Measurements from ENCODE around the gene ELMO1.
"Not testable (repeated sequence)": the region's sequence is repeated elsewhere in the genome, so short reads cannot be mapped to it uniquely, and the experiment has no call there.

Gene ELMO1

DNA sequence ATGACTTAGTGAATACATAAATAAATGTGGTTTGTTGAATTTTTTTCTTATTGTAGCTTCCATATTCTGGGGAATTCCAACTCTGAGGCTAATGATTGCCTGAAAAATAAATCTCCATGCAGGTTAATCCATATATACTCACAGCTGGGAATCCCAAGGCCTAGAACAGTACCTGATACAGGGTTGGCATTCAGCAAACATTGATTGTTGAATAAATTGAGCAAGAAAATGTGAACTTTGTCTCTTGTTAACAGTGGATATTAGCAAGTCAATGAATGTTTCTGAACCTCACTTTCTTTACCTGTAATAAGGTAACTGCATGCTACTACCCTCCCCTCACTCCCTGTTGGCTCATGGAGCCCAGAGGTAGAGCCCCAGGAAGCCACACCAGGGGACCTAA lies 470.8 kb downstream of the ELMO1 start:
- TF ChIP-seq, protein P1, sequence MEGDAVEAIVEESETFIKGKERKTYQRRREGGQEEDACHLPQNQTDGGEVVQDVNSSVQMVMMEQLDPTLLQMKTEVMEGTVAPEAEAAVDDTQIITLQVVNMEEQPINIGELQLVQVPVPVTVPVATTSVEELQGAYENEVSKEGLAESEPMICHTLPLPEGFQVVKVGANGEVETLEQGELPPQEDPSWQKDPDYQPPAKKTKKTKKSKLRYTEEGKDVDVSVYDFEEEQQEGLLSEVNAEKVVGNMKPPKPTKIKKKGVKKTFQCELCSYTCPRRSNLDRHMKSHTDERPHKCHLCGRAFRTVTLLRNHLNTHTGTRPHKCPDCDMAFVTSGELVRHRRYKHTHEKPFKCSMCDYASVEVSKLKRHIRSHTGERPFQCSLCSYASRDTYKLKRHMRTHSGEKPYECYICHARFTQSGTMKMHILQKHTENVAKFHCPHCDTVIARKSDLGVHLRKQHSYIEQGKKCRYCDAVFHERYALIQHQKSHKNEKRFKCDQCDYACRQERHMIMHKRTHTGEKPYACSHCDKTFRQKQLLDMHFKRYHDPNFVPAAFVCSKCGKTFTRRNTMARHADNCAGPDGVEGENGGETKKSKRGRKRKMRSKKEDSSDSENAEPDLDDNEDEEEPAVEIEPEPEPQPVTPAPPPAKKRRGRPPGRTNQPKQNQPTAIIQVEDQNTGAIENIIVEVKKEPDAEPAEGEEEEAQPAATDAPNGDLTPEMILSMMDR (IDR thresholded peaks at IDR 0.05), result no peak
- no peak for TF ChIP-seq ZFX (IDR thresholded peaks at IDR 0.05; ENCODE audit: borderline replicate concordance)
- H3K27ac ChIP-seq, result no peak overlapping the region

DNA sequence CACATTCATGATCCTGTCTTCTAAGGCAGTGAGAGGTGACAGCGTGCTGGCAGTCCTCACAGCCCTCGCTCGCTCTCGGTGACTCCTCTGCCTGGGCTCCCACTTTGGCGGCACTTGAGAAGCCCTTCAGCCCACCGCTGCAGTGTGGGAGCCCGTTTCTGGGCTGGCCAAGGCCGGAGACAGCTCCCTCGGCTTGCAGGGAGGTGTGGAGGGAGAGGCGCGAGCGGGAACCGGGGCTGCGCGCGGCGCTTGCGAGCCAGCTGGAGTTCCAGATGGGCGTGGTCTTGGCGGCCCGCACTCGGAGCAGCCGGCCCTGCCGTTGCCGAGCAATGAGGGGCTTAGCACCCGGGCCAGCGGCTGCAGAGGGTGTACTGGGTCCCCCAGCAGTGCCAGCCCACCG lies 475.1 kb downstream of the ELMO1 start:
- not testable (repeated sequence) for H3K27ac ChIP-seq

DNA sequence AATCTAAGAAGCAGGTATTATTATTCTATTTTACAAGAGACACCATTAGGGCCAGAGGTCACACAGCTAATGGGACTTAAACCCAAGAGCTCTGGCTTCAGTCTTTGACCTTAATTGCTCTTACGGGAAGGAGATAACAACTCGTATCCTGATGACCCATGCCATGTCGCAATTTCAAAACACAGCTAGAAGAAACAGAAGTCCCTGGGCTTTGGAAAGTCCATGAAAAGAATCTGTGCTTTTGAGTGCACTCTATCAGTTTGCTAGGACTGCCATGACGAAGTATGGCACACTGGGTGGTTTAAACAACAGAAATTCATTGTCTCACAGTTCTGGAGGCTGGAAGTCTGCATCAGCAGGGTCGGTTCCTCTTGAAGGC lies 476.5 kb downstream of the ELMO1 start:
- no peak for TF ChIP-seq ZFX (IDR thresholded peaks at IDR 0.05; ENCODE audit: borderline replicate concordance)
- TF ChIP-seq, protein P1 (IDR thresholded peaks at IDR 0.05), result no peak
- H3K27ac ChIP-seq, result no peak overlapping the region

DNA sequence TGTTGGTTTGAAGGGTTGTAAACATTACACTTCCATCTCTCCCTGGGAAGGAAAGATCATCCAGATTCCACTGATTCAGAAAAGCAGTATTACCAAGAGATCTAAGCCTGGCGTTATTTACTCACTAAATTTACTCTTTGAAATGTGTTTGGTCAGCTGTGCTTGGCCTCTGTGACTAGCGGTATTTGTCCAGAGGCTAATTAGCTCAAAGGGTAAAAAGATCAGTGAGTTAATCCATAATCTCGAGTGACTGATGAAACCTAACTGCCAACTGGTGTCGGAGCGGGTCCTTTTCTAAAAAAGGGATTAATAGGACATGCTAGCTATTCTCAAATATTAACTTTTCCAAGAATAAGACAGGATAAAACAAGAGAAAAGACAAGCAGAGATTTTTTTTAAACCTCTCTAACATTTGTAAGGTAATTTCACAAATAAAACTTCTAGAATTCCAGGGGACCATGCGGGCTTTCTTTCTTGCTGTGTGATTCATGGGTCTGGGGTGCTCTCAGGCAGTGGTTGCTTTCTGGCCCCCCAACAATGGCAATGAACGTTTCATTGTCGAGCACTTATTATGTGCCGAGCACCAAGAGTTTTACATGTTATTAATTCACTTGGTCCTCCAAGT lies 477.0 kb downstream of the ELMO1 start:
- TF ChIP-seq, protein P1 (IDR thresholded peaks at IDR 0.05), result no peak
- no peak overlapping the region for H3K27ac ChIP-seq

DNA sequence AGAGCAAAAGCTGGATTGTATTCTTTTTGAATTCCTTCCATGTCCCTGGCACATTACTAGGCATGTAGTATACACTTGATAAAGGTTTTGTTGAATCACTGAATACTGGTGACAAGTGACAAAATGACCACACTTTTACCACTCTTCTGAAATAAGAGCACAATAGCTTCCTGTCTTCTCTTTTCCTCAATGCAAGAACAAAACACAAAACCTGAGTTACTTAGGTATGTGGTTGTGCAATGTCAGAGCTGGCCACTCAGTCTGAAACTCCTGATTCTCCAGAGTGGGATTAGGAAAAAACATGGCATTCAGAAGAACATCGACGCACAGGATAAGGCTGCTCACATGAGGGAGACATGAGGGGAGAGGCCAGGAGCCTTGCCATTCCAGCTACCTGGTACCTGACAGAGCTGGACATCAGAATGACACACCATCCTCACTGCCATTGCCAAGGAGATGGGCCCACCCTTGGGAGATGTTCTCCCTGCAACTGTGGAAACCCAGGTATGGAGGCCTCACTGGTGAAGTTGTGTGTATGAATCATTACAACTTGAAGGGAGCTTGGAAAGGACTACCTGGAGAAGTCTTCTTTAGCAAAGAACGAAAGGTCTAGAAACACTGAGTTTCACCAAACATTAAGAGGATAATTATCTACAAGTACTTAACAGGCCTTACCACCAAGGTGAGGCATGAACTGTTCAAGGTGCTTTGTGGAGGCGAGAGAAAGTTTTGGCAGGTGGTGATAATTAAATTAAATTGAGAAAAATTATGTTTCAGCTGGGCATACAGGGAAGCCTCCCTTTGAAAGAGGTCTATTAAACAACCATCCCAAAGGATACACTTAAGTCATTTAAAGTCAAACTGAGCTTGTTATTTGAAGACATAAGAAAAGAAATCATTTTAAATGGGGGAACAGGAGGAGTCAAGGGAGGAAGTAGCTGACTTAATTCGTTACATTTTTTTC lies 477.8 kb downstream of the ELMO1 start:
- TF ChIP-seq, protein P1 (IDR thresholded peaks at IDR 0.05), result no peak
- no peak for TF ChIP-seq ZFX (IDR thresholded peaks at IDR 0.05; ENCODE audit: borderline replicate concordance)
- H3K27ac ChIP-seq, result no peak overlapping the region

DNA sequence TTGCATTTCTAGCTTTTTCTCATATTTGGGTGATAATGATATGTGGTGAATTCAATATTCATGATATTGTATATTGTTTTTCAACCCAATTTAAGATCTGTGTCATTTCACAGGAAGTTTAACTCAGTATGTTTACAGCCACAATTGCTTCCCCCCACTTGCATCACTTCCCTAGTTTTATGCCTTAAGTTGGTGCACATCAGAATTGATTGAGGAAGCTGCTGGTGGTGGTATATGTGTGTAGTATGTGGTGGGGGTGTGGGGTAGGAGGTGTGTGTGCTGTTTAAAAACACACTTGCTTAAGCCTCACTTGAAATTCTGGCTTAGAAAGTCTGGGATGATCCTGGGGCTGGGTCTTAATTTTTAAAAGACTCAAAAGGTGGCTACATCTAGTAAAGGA lies 479.3 kb downstream of the ELMO1 start:
- TF ChIP-seq, protein P1 (IDR thresholded peaks at IDR 0.05), result no peak
- no peak for TF ChIP-seq ZFX (IDR thresholded peaks at IDR 0.05; ENCODE audit: borderline replicate concordance)
- no peak overlapping the region for H3K27ac ChIP-seq

DNA sequence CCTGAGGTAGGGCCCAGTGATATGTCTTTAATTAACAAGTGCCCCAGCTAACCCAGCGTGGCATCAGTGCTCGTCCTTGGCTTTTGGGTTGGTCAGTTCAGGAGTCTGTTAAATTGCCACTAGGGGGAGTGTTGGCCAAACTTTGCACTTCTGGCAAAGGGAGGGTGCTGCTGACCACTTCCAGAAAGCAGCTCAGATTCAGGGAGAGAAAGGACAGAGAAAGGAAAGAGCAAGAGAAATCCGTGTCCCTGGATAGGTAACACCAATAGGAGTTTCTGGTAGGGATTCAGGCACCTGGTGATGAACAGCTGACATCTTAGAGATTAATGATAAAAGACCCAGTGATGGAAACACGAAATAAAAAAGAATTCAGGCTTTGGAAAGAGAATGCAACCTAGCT lies 481.3 kb downstream of the ELMO1 start:
- H3K27ac ChIP-seq, result no peak overlapping the region
- no peak for TF ChIP-seq ZFX (IDR thresholded peaks at IDR 0.05; ENCODE audit: borderline replicate concordance)
- TF ChIP-seq, protein P1 (IDR thresholded peaks at IDR 0.05), result peak; percentile 96

Measured in 22Rv1 (cell line).